Measurements from ENCODE around the gene TADA2B. TPM values are rescaled to one million over a fixed set of nuclear protein-coding genes. Genes with fewer than 3 reads are reported as not detected.

TADA2B gene
- total RNA-seq, 1 experiment from 2014 or later: 9.6 TPM

GRCh38 chr4:7040765-7041164 is 2.4 kb upstream of the TADA2B start:
- DNase-seq (ENCODE audit: low read depth): no peak

- DNase-seq (ENCODE audit: low read depth): no peak
Measured at GRCh38 chr4:7041246-7041645, 1.9 kb upstream of the TADA2B start.

GRCh38 chr4:7041801-7042502 is 1.2 kb upstream of the TADA2B start:
- no peak for DNase-seq (ENCODE audit: low read depth)

- peak; percentile 99 for DNase-seq (ENCODE audit: low read depth)
Measured at GRCh38 chr4:7042503-7043283, 479 bp upstream of the TADA2B start.

- no peak for DNase-seq (ENCODE audit: low read depth)
Measured at GRCh38 chr4:7044137-7044930, 1.2 kb downstream of the TADA2B start.

- no peak for DNase-seq (ENCODE audit: low read depth)
Measured at GRCh38 chr4:7045553-7045952, 2.4 kb downstream of the TADA2B start.

GRCh38 chr4:7045961-7046921 is 3.1 kb downstream of the TADA2B start:
- DNase-seq (ENCODE audit: low read depth): no peak

GRCh38 chr4:7046971-7047370 is 3.8 kb downstream of the TADA2B start:
- DNase-seq (ENCODE audit: low read depth): no peak

GRCh38 chr4:7048642-7049041 is 5.5 kb downstream of the TADA2B start:
- DNase-seq (ENCODE audit: low read depth): no peak

GRCh38 chr4:7049295-7049694 is 6.1 kb downstream of the TADA2B start:
- no peak for DNase-seq (ENCODE audit: low read depth)

GRCh38 chr4:7049739-7050138 is 6.6 kb downstream of the TADA2B start:
- no peak for DNase-seq (ENCODE audit: low read depth)

GRCh38 chr4:7050481-7051143 is 7.4 kb downstream of the TADA2B start:
- no peak for DNase-seq (ENCODE audit: low read depth)

GRCh38 chr4:7051144-7051495 is 7.9 kb downstream of the TADA2B start:
- DNase-seq (ENCODE audit: low read depth): no peak

- DNase-seq (ENCODE audit: low read depth): no peak
Measured at GRCh38 chr4:7051905-7052304, 8.7 kb downstream of the TADA2B start.

GRCh38 chr4:7052313-7052712 is 9.1 kb downstream of the TADA2B start:
- DNase-seq (ENCODE audit: low read depth): no peak

- no peak for DNase-seq (ENCODE audit: low read depth)
Measured at GRCh38 chr4:7052923-7053715, 9.9 kb downstream of the TADA2B start.

- DNase-seq (ENCODE audit: low read depth): no peak
Measured at GRCh38 chr4:7054106-7054880, 11.1 kb downstream of the TADA2B start.

GRCh38 chr4:7055111-7055989 is 12.2 kb downstream of the TADA2B start:
- DNase-seq (ENCODE audit: low read depth): no peak

Data from Daoy (cell line).